Islet precursor cell (in vitro differentiated cells): ENCODE measurements around the gene EXD1.

Experiments used
- DNase-seq: peaks from one replicate; pipeline ENCODE4 v3.0.0-alpha.2; 2018

EXD1 gene

GRCh38 chr15:41133454-41133853 is 97.1 kb downstream of the EXD1 start:
- DNase-seq, result no peak
